ENCODE measurements around the gene SOCS7. TPM values are rescaled to one million over a fixed set of nuclear protein-coding genes. Genes with fewer than 3 reads are reported as not detected.

SOCS7 gene
- total RNA-seq, 1 experiment from 2014 or later, result 7.4 TPM

DNA sequence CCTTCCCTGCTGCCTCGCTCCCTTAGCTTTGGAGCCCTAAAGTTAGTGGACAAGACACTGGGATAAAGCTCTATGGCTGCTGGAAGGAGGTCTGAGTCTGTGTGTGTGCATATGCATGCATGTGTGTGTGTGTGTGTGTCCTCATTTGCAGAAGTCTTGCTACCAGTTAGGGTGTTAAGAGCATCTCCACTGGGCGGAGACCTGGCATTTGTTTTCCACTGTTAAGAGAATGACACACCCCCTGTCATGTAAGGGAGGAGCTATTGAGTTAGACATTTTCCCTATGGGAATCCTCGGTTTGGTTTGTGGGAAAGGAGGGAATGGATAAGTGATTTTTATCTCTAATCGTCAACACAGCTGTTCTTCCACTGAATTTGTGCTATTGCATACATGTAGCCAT, 51.8 kb downstream of the SOCS7 start:
- Histone ChIP-seq H3K4me2 (ENCODE audit: low read length) (no peak overlapping the region), H3K4me3 (ENCODE audit: low read length) (no peak overlapping the region), H2AFZ (ENCODE audit: low read length) (no peak overlapping the region), H3K9ac (ENCODE audit: low read length) (no peak overlapping the region), H3K9me3 (ENCODE audit: low read length) (no peaks in the 10 kb centered on the region), H3K9me2 (replicated peaks; ENCODE audit: low read length) (no peaks in the 10 kb centered on the region), H4K20me1 (ENCODE audit: low read length) (no peaks in the 10 kb centered on the region), H3F3A (ENCODE audit: low read length, unreplicated experiment) (no peaks in the 10 kb centered on the region), H3K4me1 (ENCODE audit: insufficient read depth, low read length) (no peaks in the 10 kb centered on the region), H3K27ac (ENCODE audit: low read length) (no peak overlapping the region), H3K79me2 (ENCODE audit: low read length) (no peaks in the 10 kb centered on the region), H3K36me3 (ENCODE audit: low read depth, low read length) (no peaks in the 10 kb centered on the region; the same call in 1 of the 2 replicates), H3K27me3 (ENCODE audit: low read length) (no peaks in the 10 kb centered on the region)
- CTCF ChIA-PET, result interaction anchor here (0.5 to 1.0 kb wide), 3 partner anchors 54 to 77 kb away, joined by 3 read pairs; no protein-coding TSS in a partner anchor
- POLR2A ChIA-PET (ENCODE audit: unreplicated experiment), result no interaction called here
- BruUV-seq (replicated peaks), result no TSS peak
- intact Hi-C loops (cut with micrococcal nuclease), result no loop called here
- ATAC-seq (no peak), DNase-seq (no peak)
- TF ChIP-seq EZH2phosphoT487 (IDR thresholded peaks at IDR 0.05; ENCODE audit: borderline replicate concordance, low read length), result no peak
- TF ChIP-seq CTCF (conservative IDR thresholded peaks at IDR 0.05; ENCODE audit: low read depth, low read length), result no peak
- no peak for TF ChIP-seq EZH2 (IDR thresholded peaks at IDR 0.05; ENCODE audit: low read length, unreplicated experiment)

DNA sequence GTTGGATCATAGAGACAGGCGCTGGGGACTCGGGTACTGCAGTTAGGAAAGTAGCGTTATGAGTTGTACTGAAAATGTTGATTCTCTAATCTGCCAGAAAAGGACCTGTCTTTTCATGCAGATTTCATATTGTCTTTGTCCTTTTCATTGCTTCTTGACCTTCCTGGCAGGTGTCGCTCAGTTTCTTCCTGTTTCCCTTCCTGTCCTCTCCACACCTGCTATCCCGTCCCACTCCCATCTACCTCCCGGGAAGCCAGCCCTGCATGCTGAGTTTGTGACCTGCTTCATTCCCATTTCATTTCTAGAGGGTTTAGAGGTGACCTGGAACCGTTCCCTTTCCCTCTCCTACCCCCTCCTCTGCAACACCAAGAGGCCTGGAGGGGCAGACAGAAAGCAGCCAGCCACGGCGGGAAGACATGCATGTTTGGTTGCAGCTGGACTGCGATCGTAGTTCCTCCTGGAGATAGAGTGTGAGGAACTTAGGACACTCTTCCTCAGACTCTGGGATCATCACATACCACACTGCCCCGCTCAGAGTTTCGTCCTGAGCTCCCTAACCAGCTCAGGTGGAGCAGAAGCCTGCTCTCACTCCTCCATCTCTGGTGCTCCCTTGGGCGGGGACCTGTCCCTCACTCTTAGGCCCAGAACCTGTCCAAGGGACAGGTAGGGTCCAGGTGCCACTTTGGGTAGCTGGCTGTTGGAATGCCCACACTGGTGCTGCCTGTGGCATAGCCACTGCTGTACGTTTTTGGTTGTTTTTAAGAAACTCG, 52.7 kb downstream of the SOCS7 start:
- POLR2A ChIA-PET (ENCODE audit: unreplicated experiment), result no interaction called here
- H3K79me2 ChIP-seq (ENCODE audit: low read length), result no peaks in the 10 kb centered on the region
- H3K4me1 ChIP-seq (ENCODE audit: insufficient read depth, low read length), result no peaks in the 10 kb centered on the region
- H3K27me3 ChIP-seq (ENCODE audit: low read length), result no peaks in the 10 kb centered on the region
- ATAC-seq (no peak), DNase-seq (no peak)
- TF ChIP-seq CTCF (conservative IDR thresholded peaks at IDR 0.05; ENCODE audit: low read depth, low read length) (no peak), EZH2phosphoT487 (IDR thresholded peaks at IDR 0.05; ENCODE audit: borderline replicate concordance, low read length) (no peak), EZH2 (IDR thresholded peaks at IDR 0.05; ENCODE audit: low read length, unreplicated experiment) (no peak)
- H3K27ac ChIP-seq (ENCODE audit: low read length), result no peak overlapping the region
- no peaks in the 10 kb centered on the region for H3K9me2 ChIP-seq (replicated peaks; ENCODE audit: low read length)
- H3K9me3 ChIP-seq (ENCODE audit: low read length), result no peaks in the 10 kb centered on the region
- no peak overlapping the region for H3K4me3 ChIP-seq (ENCODE audit: low read length)
- H3F3A ChIP-seq (ENCODE audit: low read length, unreplicated experiment), result no peaks in the 10 kb centered on the region
- H3K9ac ChIP-seq (ENCODE audit: low read length), result no peak overlapping the region
- H2AFZ ChIP-seq (ENCODE audit: low read length), result no peak overlapping the region
- no peaks in the 10 kb centered on the region; the same call in 1 of the 2 replicates for H3K36me3 ChIP-seq (ENCODE audit: low read depth, low read length)
- no peaks in the 10 kb centered on the region for H4K20me1 ChIP-seq (ENCODE audit: low read length)
- no peak overlapping the region for H3K4me2 ChIP-seq (ENCODE audit: low read length)
- intact Hi-C loops (cut with micrococcal nuclease), result no loop called here
- CTCF ChIA-PET, result interaction anchor here (1.0 kb wide), 1 partner anchor 55 kb away, joined by 3 read pairs; no protein-coding TSS in a partner anchor
- no TSS peak for BruUV-seq (replicated peaks)

DNA sequence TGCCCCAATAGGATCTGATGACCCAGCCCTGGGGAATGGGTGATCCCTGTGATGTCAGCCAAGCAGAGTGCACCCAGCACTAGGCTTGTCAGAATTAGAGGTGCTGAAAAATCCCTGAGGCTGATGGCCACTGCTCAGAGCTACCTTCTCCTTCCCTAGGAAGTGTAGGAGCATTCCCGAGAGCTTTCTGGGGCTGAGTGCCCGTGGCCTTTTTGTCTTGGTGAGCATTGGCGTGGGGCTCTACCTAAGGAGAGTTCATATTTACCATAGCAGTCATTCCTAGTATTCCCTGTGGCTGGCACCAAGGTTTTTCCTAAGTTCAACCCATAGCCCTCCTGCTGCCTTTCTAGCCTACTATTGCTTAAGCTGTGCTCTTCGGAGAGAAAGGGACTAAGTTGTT, 54.0 kb downstream of the SOCS7 start:
- no peaks in the 10 kb centered on the region; the same call in 1 of the 2 replicates for H3K36me3 ChIP-seq (ENCODE audit: low read depth, low read length)
- H3K4me2 ChIP-seq (ENCODE audit: low read length), result no peak overlapping the region
- CTCF ChIA-PET, result no interaction called here
- TF ChIP-seq EZH2phosphoT487 (IDR thresholded peaks at IDR 0.05; ENCODE audit: borderline replicate concordance, low read length), result no peak
- TF ChIP-seq CTCF (conservative IDR thresholded peaks at IDR 0.05; ENCODE audit: low read depth, low read length), result no peak
- TF ChIP-seq EZH2 (IDR thresholded peaks at IDR 0.05; ENCODE audit: low read length, unreplicated experiment), result no peak
- no peaks in the 10 kb centered on the region for H4K20me1 ChIP-seq (ENCODE audit: low read length)
- H3K27me3 ChIP-seq (ENCODE audit: low read length), result no peaks in the 10 kb centered on the region
- H3F3A ChIP-seq (ENCODE audit: low read length, unreplicated experiment), result no peaks in the 10 kb centered on the region
- no peaks in the 10 kb centered on the region for H3K4me1 ChIP-seq (ENCODE audit: insufficient read depth, low read length)
- no peak overlapping the region for H3K27ac ChIP-seq (ENCODE audit: low read length)
- intact Hi-C loops (cut with micrococcal nuclease), result no loop called here
- no peak overlapping the region for H3K9ac ChIP-seq (ENCODE audit: low read length)
- no peaks in the 10 kb centered on the region for H3K9me3 ChIP-seq (ENCODE audit: low read length)
- no peak for ATAC-seq
- H3K9me2 ChIP-seq (replicated peaks; ENCODE audit: low read length), result no peaks in the 10 kb centered on the region
- BruUV-seq (replicated peaks), result no TSS peak
- no peaks in the 10 kb centered on the region for H3K79me2 ChIP-seq (ENCODE audit: low read length)
- DNase-seq, result no peak
- POLR2A ChIA-PET (ENCODE audit: unreplicated experiment), result no interaction called here
- no peak overlapping the region for H2AFZ ChIP-seq (ENCODE audit: low read length)
- no peak overlapping the region for H3K4me3 ChIP-seq (ENCODE audit: low read length)

All from PC-3 (cell line).